ENCODE data around the gene TMC1. TPM values are rescaled to one million over a fixed set of nuclear protein-coding genes. Genes with fewer than 3 reads are reported as not detected.
"Not testable (repeated sequence)": the region's sequence is repeated elsewhere in the genome, so short reads cannot be mapped to it uniquely, and the experiment has no call there.

TMC1 gene
- 0.26 and 0.53 TPM in 2 replicates for total RNA-seq (2014; rRNA removed; shearing (Covaris generic))

GRCh38 chr9:72521416-72521815 is at the start of gene TMC1:
TMC1 (plus strand) TSS chr9:72521608; CDS start chr9:72648649, 127,041 bp downstream.
- DNase-seq (ENCODE audit: low spot score): not testable (repeated sequence)

- DNase-seq (ENCODE audit: low spot score): peak; percentile 37
These were observed 47.7 kb upstream of the TMC1 start for GRCh38 chr9:72473474-72474261.

- no peak for DNase-seq (ENCODE audit: low spot score)
These were observed 46.7 kb upstream of the TMC1 start for GRCh38 chr9:72474676-72475075.

GRCh38 chr9:72476100-72476499 is 45.3 kb upstream of the TMC1 start:
- no peak for DNase-seq (ENCODE audit: low spot score)

- peak; percentile 96 for DNase-seq (ENCODE audit: low spot score)
These were observed 44.6 kb upstream of the TMC1 start for GRCh38 chr9:72476617-72477437.

GRCh38 chr9:72477930-72478518 is 43.4 kb upstream of the TMC1 start:
- DNase-seq (ENCODE audit: low spot score): peak; percentile 93

GRCh38 chr9:72478966-72479365 is 42.4 kb upstream of the TMC1 start:
- DNase-seq (ENCODE audit: low spot score): no peak

- DNase-seq (ENCODE audit: low spot score): not testable (repeated sequence)
These were observed 41.1 kb upstream of the TMC1 start for GRCh38 chr9:72480261-72480660.

GRCh38 chr9:72480921-72481320 is 40.5 kb upstream of the TMC1 start:
- peak; percentile 59 for DNase-seq (ENCODE audit: low spot score)

- no peak for DNase-seq (ENCODE audit: low spot score)
These were observed 35.4 kb upstream of the TMC1 start for GRCh38 chr9:72485821-72486593.

- no peak for DNase-seq (ENCODE audit: low spot score)
These were observed 34.8 kb upstream of the TMC1 start for GRCh38 chr9:72486594-72486955.

GRCh38 chr9:72487665-72488064 is 33.7 kb upstream of the TMC1 start:
- DNase-seq (ENCODE audit: low spot score): not testable (repeated sequence)

- DNase-seq (ENCODE audit: low spot score): no peak
These were observed 31.4 kb upstream of the TMC1 start for GRCh38 chr9:72489986-72490385.

GRCh38 chr9:72491242-72491641 is 30.2 kb upstream of the TMC1 start:
- DNase-seq (ENCODE audit: low spot score): no peak

GRCh38 chr9:72494051-72494450 is 27.4 kb upstream of the TMC1 start:
- no peak for DNase-seq (ENCODE audit: low spot score)

- DNase-seq (ENCODE audit: low spot score): no peak
These were observed 23.9 kb upstream of the TMC1 start for GRCh38 chr9:72497447-72498046.

- no peak for DNase-seq (ENCODE audit: low spot score)
These were observed 14.8 kb upstream of the TMC1 start for GRCh38 chr9:72506615-72507014.

- DNase-seq (ENCODE audit: low spot score): peak; percentile 20
These were observed 12.4 kb upstream of the TMC1 start for GRCh38 chr9:72509053-72509452.

GRCh38 chr9:72509635-72510034 is 11.8 kb upstream of the TMC1 start:
- no peak for DNase-seq (ENCODE audit: low spot score)

- not testable (repeated sequence) for DNase-seq (ENCODE audit: low spot score)
These were observed 397 bp upstream of the TMC1 start for GRCh38 chr9:72521011-72521410.

Data from HT-29 (cell line).